ENCODE measurements around the gene SYNJ2.

The SYNJ2 gene

GRCh38 chr6:158013904-158014504 is 32.3 kb downstream of the SYNJ2 start:
- no peak for DNase-seq (ENCODE audit: low read depth in 2 of 2)

DNA sequence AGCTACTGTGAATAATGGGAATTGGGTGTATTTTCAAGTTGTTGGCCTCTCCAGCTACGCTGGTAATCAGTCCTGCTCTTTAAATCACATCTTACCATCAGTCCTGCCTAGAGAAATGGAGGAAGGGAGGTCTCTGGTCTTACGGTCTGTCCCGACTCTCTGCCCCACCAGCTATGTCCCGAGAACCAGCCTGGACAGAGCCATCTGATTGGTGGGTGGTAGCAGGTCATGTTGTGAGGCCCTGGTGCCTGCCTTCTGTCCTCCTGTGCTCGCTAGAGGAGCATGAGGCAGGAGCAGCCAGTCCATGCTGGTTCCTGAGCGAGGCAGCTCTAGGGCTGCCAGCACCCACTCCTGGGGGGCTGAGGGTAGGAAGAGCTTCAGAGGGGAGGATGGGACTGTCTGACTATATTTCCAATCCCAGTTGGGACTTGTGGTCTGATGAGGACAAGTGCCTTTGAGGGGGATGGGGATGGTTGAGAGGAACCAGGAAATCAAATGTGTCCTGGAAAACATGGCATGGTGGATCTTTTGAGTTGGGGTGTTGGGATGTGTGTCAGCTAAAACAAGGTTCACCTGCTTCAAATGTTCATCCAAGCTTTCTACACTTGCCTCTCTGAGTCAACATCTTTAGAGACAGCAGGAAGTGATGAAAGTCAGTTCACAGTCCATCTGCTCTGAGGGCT is 33.0 kb downstream of the SYNJ2 start:
- no peak for DNase-seq (ENCODE audit: low read depth in 2 of 2)

DNA sequence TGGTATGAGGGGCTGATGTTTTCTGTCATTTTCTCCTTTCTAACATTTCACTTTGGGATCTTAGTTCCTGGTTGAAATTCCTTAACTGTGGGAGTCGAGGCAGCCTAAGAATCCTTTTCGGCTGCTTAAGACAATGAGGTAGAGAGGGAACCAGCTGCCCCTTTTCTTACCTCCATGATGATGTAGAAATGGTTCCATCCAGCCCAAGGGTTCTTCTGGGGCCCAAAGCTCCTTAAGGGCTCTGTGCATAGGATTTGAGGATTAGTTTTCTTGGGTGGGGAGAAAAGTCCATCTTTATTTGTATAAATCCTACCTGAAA is 33.5 kb downstream of the SYNJ2 start:
- no peak for DNase-seq (ENCODE audit: low read depth in 2 of 2)

DNA sequence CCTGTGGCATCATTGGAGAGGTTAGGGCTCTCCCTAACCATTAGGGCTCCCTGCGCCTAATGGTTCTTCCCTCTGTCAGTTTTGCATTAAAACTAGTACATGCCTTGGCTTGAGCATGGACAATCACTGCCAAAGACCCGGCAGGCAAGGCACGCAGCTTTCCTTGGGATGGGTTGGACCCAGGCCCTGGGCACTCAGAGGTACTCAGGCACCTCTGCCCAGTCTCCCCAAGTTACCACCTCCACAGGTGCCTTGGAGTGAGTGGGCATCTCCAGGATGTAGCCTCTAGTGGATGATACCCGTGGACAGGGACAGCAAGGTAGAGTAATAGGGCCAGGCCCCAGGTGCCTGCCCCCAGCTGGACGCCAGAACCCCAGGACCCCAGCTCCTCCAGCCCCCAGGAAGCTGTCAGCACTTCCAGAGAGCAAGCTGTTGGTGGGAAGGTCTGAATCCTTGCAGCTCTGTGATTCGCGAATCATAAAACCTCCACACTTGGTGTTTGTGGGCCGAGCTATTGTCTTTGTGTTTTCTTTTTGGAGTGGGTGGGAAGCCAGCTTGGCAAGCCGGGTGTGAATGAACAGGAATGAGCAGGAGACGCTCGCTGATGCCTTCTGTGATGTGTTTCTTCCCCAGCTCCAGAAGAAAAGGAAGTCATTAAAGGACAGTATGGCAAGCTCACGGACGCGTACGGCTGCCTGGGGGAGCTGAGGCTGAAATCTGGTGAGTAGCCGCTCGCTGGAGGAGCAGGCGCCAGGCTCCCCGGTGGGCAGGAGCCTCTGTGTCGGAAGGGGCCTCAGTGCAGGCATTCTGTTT is 35.1 kb downstream of the SYNJ2 start:
- no peak for DNase-seq (ENCODE audit: low read depth in 2 of 2)

DNA sequence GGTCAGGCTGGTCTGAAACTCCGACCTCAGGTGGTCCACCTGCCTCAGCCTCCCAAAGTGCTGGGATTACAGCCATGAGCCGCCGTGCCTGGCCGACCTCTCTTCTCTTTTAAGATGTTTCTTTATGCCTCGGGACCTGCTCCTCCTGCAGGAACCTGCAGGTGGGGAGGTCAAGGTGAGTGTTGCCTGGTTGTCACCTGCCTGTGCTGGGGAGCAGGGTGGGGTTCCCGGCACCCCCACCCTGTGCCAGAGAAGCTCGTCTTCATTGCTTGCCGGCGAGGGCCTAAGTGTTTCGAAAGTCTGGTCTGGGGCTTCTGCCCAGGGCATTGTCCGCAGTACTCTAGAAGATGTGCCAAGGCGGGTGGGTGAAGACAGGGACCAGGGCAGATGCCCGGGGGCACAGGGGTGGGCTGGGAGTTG is 36.0 kb downstream of the SYNJ2 start:
- DNase-seq (ENCODE audit: low read depth in 2 of 2), result no peak

DNA sequence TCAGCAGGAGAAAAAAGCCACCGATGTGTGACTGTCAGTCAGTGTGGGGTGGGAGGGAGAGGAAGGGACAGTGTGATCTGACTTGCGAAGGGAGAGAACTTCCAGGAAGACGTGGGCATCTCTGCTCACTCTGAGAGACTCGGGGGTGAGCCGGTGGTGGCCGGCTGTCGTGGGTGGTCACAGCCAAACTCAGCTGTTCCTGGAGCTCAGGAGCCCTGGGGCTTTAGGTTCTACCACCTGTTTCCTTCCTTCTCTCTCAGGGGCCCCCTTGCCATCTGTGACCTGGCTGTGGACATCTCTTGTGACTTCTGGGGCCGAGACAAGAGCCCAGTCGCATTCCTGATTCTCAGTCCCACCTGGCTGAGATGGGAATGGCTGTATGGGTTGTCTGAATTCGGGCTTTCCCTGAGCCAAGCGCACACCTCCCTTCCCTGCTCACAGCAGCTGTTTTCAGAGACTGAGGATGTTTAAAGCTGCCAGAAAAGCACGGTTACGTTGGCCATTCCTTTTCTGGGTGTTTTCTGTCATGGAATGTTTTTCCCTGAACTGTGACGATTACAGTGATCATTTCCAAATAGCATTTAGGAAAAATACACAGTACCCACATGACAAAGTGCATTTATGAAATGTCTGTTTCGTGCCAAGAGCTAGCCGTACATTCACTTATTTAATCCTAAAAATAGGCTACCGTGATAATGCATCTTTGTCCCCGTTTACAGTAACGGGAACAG is 36.5 kb downstream of the SYNJ2 start:
- DNase-seq (ENCODE audit: low read depth in 2 of 2), result no peak

DNA sequence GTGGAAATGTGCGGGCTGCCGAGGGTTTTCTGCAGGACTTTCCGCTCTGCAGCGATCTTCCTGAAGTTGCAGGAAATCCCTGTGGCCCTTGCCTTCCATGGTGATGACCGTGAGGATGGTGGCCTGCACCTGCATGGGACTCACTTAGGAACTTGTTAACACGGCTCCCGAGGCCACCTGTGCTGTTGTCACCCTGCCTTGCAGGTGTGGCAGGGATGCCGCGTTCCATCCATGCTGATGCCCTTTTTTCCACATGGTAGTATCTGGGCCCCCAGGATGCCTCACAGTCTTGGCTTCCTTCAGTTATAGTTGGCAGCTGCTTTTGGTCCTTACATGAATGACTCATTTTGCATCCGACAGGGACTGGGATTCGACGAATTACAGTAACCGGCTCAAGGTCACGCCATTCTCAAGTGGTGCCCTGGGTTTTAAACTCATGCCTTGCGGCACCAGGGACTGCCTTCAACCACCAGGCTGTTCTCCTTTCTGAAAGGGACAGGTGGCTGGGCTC is 37.2 kb downstream of the SYNJ2 start:
- no peak for DNase-seq (ENCODE audit: low read depth in 2 of 2)

GRCh38 chr6:158019416-158019815 is 37.8 kb downstream of the SYNJ2 start:
- no peak for DNase-seq (ENCODE audit: low read depth in 2 of 2)

DNA sequence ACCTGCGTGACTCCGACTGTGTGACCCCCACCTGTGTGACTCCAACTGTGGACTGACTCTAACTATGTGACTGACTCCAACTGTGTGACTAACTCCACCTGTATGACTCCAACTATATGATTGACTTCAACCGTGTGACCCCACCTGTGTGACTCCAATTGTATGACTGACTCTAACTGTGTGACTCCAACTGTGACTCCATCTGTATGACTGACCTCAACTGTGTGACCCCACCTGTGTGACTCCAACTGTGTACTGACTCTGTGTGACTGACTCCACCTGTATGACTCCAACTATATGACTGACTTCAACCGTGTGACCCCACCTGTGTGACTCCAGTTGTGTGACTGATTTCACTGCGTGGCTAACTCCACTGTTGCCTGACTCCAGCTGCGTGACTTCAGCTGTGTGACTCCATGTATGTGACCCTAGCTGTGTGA is 38.6 kb downstream of the SYNJ2 start:
- DNase-seq (ENCODE audit: low read depth in 2 of 2), result no peak

DNA sequence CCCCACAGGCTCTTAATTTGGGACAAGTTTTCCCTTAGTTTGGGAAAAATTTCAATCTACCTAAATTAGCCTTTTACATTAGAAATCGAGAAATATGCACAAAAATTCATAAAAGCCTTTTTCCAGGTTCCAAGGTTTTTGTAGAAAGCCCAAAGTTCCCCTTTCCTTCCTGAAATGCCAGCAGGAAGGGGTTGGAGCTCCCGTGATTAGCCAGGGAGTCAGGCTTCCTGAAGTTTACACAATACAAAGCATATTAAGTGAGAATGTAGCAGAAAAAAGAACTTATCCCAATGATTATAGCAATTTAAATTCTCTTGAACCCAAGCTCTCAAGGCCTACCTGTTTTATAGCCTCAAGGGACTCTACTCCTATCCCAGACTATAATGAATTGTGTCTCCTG is 39.1 kb downstream of the SYNJ2 start:
- DNase-seq (ENCODE audit: low read depth in 2 of 2), result no peak

DNA sequence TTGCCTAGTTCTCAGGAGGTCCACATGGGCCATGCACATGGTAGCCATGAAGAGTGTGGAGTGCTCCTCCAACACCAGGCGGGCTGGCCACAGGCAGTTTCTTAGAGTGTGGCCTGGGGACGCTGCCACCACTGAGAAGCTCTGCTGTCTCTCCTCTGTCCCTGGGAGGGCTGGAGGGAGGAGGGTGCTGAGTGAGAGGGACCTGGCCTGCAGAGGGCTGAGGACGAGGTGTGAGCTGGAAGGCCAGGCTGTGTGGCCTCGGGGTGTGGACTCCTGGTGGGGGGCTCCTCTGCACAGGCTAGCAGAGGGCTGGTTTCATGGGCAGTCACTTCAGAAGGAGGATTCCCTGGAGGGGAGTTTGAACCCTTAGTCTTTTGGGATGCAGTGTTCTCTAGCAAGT is 39.7 kb downstream of the SYNJ2 start:
- DNase-seq (ENCODE audit: low read depth in 2 of 2), result no peak

- DNase-seq (ENCODE audit: low read depth in 2 of 2), result no peak
Measured at GRCh38 chr6:158021814-158022748, 40.4 kb downstream of the SYNJ2 start.

DNA sequence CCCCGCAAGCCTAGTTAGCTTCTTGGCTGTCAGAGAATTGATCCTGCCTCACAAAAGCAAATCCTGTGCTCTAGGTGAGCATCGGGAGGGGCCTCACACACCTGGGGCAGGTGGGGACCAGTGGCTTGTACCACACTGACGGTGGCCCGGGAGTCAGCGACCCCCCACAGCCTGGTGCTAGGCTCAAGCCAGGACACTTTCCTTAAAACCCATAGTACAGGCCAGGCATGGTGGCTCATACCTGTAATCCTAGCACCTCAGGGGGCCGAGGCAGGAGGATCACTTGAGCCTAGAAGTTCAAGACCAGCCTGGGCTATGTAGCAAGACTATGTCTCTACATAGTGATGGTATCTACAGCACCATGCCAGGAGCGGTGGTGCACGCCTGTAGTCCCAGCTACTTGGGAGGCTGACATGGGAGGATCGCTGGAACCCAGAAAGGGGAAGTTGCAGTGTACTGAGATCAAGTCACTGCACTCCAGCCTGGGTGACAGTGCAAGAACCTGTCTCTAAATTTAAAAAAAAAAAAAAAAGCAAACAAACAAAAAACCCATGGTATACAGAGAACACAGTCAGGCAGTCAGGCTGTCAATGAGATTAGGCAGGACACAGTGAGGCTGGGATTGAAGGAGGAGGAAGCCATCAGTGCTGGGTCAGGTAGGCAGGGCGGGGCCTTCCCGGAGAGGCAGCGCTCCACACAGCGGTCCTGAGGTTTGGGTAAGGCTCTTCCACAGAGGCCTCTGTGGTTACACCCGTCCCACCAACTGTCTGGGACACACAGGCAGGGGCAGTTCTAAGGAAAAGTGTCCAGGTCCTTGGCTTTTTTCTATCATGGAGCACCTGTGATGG is 41.3 kb downstream of the SYNJ2 start:
- DNase-seq (ENCODE audit: low read depth in 2 of 2), result no peak

GRCh38 chr6:158023597-158023939 is 41.9 kb downstream of the SYNJ2 start:
- DNase-seq (ENCODE audit: low read depth in 2 of 2), result no peak

GRCh38 chr6:158024566-158025297 is 43.1 kb downstream of the SYNJ2 start:
- DNase-seq (ENCODE audit: low read depth in 2 of 2), result no peak

- DNase-seq (ENCODE audit: low read depth in 2 of 2), result peak; percentile 72 to 78
Measured at GRCh38 chr6:158026054-158026900, 44.6 kb downstream of the SYNJ2 start.

GRCh38 chr6:158026901-158027589 is 45.4 kb downstream of the SYNJ2 start:
- DNase-seq (ENCODE audit: low read depth in 2 of 2), result no peak
